ENCODE results near the gene PHLDB1. TPM values are rescaled to one million over a fixed set of nuclear protein-coding genes. Genes with fewer than 3 reads are reported as not detected.

The PHLDB1 gene
- total RNA-seq, 4 donors from 2014 or later, result 299 to 365 (median 323) TPM

GRCh38 chr11:118690553-118691304, 83.3 kb downstream of the PHLDB1 start:
- Histone ChIP-seq H3K9me3 (no peaks in the 10 kb centered on the region), H3K4me3 (peak overlapping the region in 1 of 4 donors; percentile 50), H3K36me3 (no peaks in the 10 kb centered on the region), H3K27me3 (no peaks in the 10 kb centered on the region), H3K27ac (peak overlapping the region; percentile 76 to 89 (median 88)), H3K4me1 (peaks cover 0 to 38% (median 11%) of the 10 kb centered on the region in 4 donors)
- 93 to 94% methylated on average over 9 to 15 of the region's 15 CpGs for WGBS, 2 donors
- TF ChIP-seq CTCF (IDR thresholded peaks at IDR 0.05) (no peak), POLR2A (IDR thresholded peaks at IDR 0.05) (no peak), EP300 (IDR thresholded peaks at IDR 0.05) (no peak)
- no peak for DNase-seq (ENCODE audit: low spot score in 2 of 2)

- H3K4me1 ChIP-seq, result peaks cover 0 to 38% (median 11%) of the 10 kb centered on the region in 4 donors
- TF ChIP-seq POLR2A (IDR thresholded peaks at IDR 0.05) (no peak), EP300 (IDR thresholded peaks at IDR 0.05) (no peak), CTCF (IDR thresholded peaks at IDR 0.05) (no peak)
- peak overlapping the region in 3 of 4 donors; percentile 20 to 64 (median 59) for H3K27ac ChIP-seq
Measured at GRCh38 chr11:118691926-118692830, 84.8 kb downstream of the PHLDB1 start.

GRCh38 chr11:118694185-118694584, 86.8 kb downstream of the PHLDB1 start:
- no peak for TF ChIP-seq EP300 (IDR thresholded peaks at IDR 0.05)

More at GRCh38 chr11:118691926-118692830, 84.8 kb downstream of the PHLDB1 start:
- no peak for DNase-seq (ENCODE audit: low spot score in 2 of 2)
- no peaks in the 10 kb centered on the region for H3K36me3 ChIP-seq
- H3K9me3 ChIP-seq, result no peaks in the 10 kb centered on the region
- H3K4me3 ChIP-seq, result no peak overlapping the region
- no peaks in the 10 kb centered on the region for H3K27me3 ChIP-seq
- 47 to 54% methylated on average over 13 to 15 of the region's 15 CpGs for WGBS, 2 donors

GRCh38 chr11:118694771-118695170, 87.4 kb downstream of the PHLDB1 start:
- 90 to 96% methylated on average over 11 of the region's 11 CpGs for WGBS, 2 donors
- Histone ChIP-seq H3K4me3 (no peak overlapping the region), H3K27me3 (no peaks in the 10 kb centered on the region), H3K4me1 (peaks cover 0 to 23% (median 4%) of the 10 kb centered on the region in 4 donors), H3K27ac (no peak overlapping the region), H3K9me3 (no peaks in the 10 kb centered on the region), H3K36me3 (no peaks in the 10 kb centered on the region)
- no peak for DNase-seq (ENCODE audit: low spot score in 2 of 2)
- no peak for TF ChIP-seq CTCF (IDR thresholded peaks at IDR 0.05)

More at GRCh38 chr11:118694185-118694584, 86.8 kb downstream of the PHLDB1 start:
- DNase-seq (ENCODE audit: low spot score in 2 of 2), result no peak
- H3K27me3 ChIP-seq, result no peaks in the 10 kb centered on the region
- H3K4me3 ChIP-seq, result no peak overlapping the region
- no peak overlapping the region for H3K27ac ChIP-seq
- 88 to 92% methylated on average over 8 of the region's 8 CpGs for WGBS, 2 donors
- H3K9me3 ChIP-seq, result no peaks in the 10 kb centered on the region
- no peaks in the 10 kb centered on the region for H3K36me3 ChIP-seq
- H3K4me1 ChIP-seq, result peaks cover 0 to 29% (median 10%) of the 10 kb centered on the region in 4 donors

GRCh38 chr11:118696673-118697226, 89.3 kb downstream of the PHLDB1 start:
- no peak for DNase-seq (ENCODE audit: low spot score in 2 of 2)
- 87 to 89% methylated on average over 7 of the region's 7 CpGs for WGBS, 2 donors

More at GRCh38 chr11:118696673-118697226, 89.3 kb downstream of the PHLDB1 start:
- H3K27me3 ChIP-seq, result no peaks in the 10 kb centered on the region
- TF ChIP-seq CTCF (IDR thresholded peaks at IDR 0.05) (no peak), POLR2A (IDR thresholded peaks at IDR 0.05) (no peak), EP300 (IDR thresholded peaks at IDR 0.05) (no peak)
- H3K4me1 ChIP-seq, result peaks cover 0 to 12% (median 3%) of the 10 kb centered on the region in 4 donors
- H3K27ac ChIP-seq, result no peak overlapping the region
- H3K36me3 ChIP-seq, result no peaks in the 10 kb centered on the region
- peaks cover 0 to 10% (median 0%) of the 10 kb centered on the region in 4 donors for H3K9me3 ChIP-seq
- H3K4me3 ChIP-seq, result no peak overlapping the region
